ENCODE measurements around the gene PPP1R3C.

Gene PPP1R3C

DNA sequence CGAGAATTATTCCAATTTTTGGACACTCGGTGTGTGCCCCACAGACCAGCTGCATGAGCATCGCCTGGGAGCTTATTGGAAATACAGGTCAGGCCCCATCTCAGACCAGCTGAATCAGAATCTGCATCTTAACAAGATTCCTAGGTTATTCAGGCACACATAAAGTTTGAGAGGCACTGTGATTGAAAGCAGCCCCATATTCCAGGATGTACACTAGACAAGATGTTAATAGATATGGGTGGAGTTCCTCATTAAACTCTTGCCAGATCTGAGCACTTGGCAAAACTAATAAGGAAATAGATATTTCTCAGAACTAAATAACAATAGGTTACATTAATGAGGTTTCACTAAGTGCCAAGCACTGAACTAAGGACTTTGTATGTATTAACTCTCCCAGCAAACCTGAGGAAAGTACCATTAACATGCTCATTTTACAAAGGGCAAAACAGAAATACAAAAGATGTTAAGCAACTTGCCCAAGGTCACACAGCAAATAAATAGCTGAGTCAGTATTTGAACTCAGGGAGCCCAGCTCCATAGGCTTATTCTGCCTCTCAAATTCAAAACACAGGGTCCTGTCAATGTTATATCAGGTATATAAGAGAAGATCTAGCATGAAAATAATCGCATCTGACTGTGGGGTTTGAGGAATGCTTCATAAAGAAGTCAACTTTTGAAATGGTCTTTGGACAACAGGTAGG is 29.9 kb downstream of the PPP1R3C start:
- POLR2A ChIA-PET = interaction anchor here (0.7 to 3.2 kb wide), 6 partner anchors 11 to 1083 kb away, joined by 3 to 22 read pairs (median 3); partner anchors contain the start of gene PPP1R3C
- CTCF ChIA-PET = interaction anchor here (1.2 to 2.9 kb wide), 6 partner anchors 8 to 110 kb away, joined by 3 to 9 read pairs (median 6); partner anchors contain the start of gene PPP1R3C
- TF ChIP-seq, protein P1, sequence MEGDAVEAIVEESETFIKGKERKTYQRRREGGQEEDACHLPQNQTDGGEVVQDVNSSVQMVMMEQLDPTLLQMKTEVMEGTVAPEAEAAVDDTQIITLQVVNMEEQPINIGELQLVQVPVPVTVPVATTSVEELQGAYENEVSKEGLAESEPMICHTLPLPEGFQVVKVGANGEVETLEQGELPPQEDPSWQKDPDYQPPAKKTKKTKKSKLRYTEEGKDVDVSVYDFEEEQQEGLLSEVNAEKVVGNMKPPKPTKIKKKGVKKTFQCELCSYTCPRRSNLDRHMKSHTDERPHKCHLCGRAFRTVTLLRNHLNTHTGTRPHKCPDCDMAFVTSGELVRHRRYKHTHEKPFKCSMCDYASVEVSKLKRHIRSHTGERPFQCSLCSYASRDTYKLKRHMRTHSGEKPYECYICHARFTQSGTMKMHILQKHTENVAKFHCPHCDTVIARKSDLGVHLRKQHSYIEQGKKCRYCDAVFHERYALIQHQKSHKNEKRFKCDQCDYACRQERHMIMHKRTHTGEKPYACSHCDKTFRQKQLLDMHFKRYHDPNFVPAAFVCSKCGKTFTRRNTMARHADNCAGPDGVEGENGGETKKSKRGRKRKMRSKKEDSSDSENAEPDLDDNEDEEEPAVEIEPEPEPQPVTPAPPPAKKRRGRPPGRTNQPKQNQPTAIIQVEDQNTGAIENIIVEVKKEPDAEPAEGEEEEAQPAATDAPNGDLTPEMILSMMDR (IDR thresholded peaks at IDR 0.05; ENCODE audit: insufficient read depth, low read length, missing control alignments) = no peak
- no peak overlapping the region for H3K4me3 ChIP-seq (ENCODE audit: low read depth, low read length)
- DNase-seq (ENCODE audit: low read depth, low spot score) = no peak

DNA sequence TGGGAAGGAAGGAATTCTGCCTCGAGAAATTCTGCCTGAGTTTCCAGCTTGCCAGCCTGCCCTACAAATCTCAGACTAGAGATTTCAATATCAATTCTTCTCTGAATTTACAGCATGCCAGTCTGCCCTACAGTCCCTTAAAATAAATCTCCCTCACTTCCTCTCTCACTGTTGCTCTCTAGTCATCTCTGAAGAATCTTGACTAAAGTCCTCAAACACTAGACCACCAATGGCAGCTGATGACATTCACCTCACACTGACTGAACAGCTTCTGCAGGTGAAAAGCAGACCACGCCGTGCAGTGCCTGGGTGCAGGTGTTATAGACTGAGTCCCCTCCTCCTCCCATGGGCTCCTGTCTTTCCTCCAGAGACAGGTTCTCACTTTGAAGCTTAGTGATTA is 30.4 kb downstream of the PPP1R3C start:
- POLR2A ChIA-PET = interaction anchor here (0.7 to 1.1 kb wide), 2 partner anchors 11 to 23 kb away, joined by 3 read pairs; no protein-coding TSS in a partner anchor
- no peak overlapping the region for H3K4me3 ChIP-seq (ENCODE audit: low read depth, low read length)
- TF ChIP-seq, protein P1 (IDR thresholded peaks at IDR 0.05; ENCODE audit: insufficient read depth, low read length, missing control alignments) = no peak
- DNase-seq (ENCODE audit: low read depth, low spot score) = no peak
- CTCF ChIA-PET = interaction anchor here (2.4 to 2.9 kb wide), 2 partner anchors 9 to 30 kb away, joined by 8 to 9 read pairs; partner anchors contain the start of gene PPP1R3C

DNA sequence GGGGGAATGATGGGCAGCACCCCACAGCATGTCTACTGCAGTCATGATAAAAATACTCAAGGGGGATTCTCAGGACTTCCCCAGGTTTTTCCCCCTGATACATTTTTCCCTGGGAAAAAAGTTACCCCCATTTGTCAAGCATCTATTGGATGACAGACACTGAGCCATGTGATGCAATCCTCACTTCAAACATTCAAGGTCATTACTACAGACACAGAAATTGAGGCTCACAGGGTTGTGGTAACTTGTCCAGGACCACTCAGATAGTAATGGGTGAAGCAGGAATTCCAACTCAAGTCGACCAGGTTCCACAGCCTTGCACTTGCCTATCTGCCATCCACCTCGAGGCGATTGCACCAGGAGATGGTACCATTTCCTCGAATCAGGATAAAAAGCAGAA is 31.7 kb downstream of the PPP1R3C start:
- H3K4me3 ChIP-seq (ENCODE audit: low read depth, low read length) = no peak overlapping the region
- DNase-seq (ENCODE audit: low read depth, low spot score) = no peak
- TF ChIP-seq, protein P1 (IDR thresholded peaks at IDR 0.05; ENCODE audit: insufficient read depth, low read length, missing control alignments) = no peak
- POLR2A ChIA-PET = no interaction called here
- CTCF ChIA-PET = no interaction called here

DNA sequence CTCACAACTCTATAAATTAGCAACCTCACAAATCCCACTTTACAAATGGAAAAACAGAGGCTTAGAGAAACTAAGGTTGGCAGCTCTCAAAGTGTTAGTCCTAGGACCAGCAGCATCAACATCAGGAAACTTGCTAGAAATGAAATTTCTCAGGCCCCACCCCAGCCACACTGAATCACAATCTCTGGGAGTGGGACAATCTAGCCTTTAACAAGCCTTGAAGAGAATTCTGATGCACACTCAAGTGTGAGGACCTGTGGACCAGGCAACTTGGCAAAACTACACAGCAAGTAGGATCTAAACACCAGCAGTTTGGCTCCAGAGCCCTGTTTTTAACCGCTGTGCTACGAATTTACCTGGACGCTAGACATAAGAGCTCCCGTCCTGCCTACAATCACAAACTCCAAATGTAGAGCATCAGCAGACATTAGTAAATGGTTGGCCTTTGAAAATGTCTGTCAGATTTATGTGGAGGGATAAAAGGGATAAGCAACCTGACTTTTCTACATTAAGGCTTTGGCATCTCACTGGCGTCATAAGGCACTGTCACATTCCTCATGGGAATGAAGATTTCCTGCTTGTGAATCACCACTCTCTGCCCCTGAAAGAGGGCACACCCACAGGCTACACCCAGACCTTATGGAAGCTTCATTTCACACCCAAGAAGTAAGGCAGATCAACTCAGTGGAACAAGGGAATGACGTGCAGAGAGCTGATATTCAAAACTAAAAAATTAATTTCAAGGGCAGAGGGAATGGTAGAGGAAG is 34.5 kb downstream of the PPP1R3C start:
- ChIA-PET CTCF (interaction anchor here (0.7 to 3.4 kb wide), 3 partner anchors 9 to 300 kb away, joined by 3 to 11 read pairs (median 8); no protein-coding TSS in a partner anchor), POLR2A (interaction anchor here (0.6 to 1.3 kb wide), 5 partner anchors 10 to 709 kb away, joined by 3 to 11 read pairs (median 4); partner anchors contain the start of gene PPP1R3C)
- TF ChIP-seq, protein P1 (IDR thresholded peaks at IDR 0.05; ENCODE audit: insufficient read depth, low read length, missing control alignments) = no peak
- H3K4me3 ChIP-seq (ENCODE audit: low read depth, low read length) = no peak overlapping the region
- DNase-seq (ENCODE audit: low read depth, low spot score) = no peak

DNA sequence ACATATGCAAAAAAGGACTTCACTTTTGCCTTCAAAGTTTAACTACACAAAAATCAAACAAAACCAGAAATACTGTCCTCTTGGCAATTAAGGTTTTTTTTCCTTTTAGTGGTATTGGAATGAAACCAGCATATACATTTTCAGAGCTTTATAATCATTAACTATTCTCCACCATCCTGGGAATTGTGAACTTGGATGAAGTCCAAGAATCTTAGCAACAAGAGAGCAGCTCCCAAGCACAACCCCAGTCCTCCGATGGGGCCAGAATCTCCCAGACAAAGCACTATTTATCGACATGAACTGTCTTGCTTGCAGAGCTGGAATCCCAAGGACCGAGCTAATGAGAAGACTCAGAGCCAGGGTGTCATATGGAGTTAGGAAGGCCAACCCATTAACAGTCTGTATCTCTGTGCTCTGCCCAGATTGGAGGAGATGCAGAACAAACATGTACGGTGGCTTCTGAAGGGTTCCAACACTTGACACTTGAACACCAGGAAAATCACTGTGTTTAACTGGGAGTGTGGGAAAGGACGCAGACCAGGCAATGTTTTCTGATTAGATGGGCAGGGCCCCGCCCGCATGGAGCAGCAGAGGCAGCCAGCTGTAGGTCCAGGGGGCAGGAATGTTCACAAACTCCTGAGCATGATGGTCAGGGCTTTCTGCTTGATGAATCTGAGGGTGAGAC is 35.5 kb downstream of the PPP1R3C start:
- CTCF ChIA-PET = interaction anchor here (0.9 to 3.4 kb wide), 4 partner anchors 16 to 207 kb away, joined by 4 to 11 read pairs (median 5); no protein-coding TSS in a partner anchor
- no peak for DNase-seq (ENCODE audit: low read depth, low spot score)
- no peak overlapping the region for H3K4me3 ChIP-seq (ENCODE audit: low read depth, low read length)
- TF ChIP-seq, protein P1 (IDR thresholded peaks at IDR 0.05; ENCODE audit: insufficient read depth, low read length, missing control alignments) = no peak
- POLR2A ChIA-PET = interaction anchor here (0.7 to 1.4 kb wide), 2 partner anchors 16 to 35 kb away, joined by 3 to 6 read pairs; partner anchors contain the start of gene PPP1R3C

Measured in AG04449 (cell line).